T47D (cell line): ENCODE measurements around the gene ELL.

ENCODE experiments used
- DNase-seq, 2 experiments: peaks; one replicate each; pipeline versions ENCODE4 v3.0.0 to v3.0.0-alpha.2; 2011 to 2012; ENCODE audit warnings: low read depth in 1 of 2, low spot score in 1 of 2
- JUND ChIP-seq: IDR thresholded peaks from 2 replicates; pipeline ENCODE4 v1.6.1; 2012; ENCODE audit warnings: low read depth
- in situ Hi-C: cut with HindIII; loops from 2 replicates; pipeline ENCODE4 v1.10.0; 2016; ENCODE audit warnings: low sequenced_read_pairs, low pct_unique_long_range_greater_than_20kb

The ELL gene

DNA sequence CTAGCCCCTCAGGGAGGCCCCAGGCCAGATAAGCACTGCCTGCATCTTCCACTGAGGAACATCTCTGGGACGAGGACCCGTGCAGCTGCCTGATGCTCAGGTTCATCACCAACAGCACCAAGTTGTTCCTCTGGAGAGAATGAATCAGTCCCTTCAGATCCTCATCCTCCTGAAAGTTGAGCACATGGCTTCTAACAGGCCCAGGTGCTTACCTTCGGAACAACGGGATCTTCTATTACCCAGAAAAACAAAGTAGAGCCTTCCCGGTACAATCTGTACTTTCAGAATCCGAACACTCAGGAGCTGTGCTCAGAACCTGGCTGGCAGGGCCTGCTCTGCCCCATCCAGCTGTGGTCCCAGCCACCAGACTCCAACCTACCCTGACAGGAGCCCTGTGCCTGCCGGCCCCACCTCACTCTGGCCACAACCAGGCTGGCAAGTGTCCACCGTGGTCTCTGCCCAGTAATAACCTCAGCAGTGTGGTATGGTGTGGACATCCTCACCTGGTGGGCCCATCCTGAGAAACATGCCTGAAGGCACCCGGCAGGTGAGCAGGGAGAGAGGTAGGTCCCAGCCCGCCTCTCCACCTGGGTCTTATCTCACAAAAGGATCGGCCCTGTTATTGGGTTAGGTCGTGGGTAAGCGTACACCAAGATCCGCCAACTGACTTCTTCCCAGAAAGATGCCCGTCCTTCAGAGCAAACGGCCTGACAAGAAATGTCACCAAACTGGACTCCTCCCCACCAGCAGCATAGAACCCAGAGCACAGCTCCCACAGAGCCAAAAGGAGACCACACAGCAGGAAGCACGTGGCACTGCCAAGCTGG lies 34.1 kb downstream of the ELL start:
- in situ Hi-C loops, result no loop called here
- TF ChIP-seq JUND, result no peak
- peak in 1 of 2 experiments; percentile 63 for DNase-seq

- DNase-seq, result no peak
- no peak for TF ChIP-seq JUND
- in situ Hi-C loops, result no loop called here
Measured at GRCh38 chr19:18486746-18487145, 35.1 kb downstream of the ELL start.

GRCh38 chr19:18484992-18485391 lies 36.9 kb downstream of the ELL start:
- in situ Hi-C loops, result no loop called here
- no peak for TF ChIP-seq JUND
- no peak for DNase-seq

GRCh38 chr19:18483119-18483890 lies 38.6 kb downstream of the ELL start:
- no peak for TF ChIP-seq JUND
- DNase-seq, result no peak
- in situ Hi-C loops, result no loop called here

DNA sequence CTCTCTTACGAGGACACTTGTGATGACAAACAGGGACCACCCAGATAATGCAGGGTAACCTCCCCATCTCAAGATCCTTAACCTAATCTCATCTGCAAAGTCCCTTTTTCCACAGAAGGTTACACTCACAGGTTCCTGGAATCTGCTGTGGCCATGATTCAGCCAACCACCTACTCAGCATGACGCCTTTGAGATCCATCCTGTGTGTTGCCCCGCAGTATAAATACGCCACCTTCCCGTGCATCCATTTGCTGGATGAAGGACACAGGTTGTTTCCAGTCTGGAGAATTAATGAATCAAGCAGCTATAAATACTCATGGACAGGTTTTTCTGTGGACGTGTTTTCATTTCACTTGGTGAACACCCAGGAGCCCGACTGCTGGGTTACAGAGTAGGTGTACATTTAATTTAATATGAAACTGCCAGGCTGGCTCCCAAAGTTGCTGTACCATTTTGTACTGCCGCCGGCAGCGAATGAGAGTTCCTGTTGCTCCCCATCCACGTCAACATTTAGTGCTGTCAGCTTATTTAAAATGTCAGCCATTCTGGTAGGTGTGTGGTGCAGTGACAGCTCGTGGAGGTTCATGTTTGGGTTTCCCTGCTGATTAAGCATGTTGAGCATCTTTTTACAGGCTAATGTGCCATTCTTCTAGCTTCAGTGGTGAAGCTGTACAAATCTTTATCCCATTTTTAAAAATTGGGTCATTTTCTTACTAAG lies 40.2 kb downstream of the ELL start:
- in situ Hi-C loops, result no loop called here
- no peak for DNase-seq
- no peak for TF ChIP-seq JUND

DNA sequence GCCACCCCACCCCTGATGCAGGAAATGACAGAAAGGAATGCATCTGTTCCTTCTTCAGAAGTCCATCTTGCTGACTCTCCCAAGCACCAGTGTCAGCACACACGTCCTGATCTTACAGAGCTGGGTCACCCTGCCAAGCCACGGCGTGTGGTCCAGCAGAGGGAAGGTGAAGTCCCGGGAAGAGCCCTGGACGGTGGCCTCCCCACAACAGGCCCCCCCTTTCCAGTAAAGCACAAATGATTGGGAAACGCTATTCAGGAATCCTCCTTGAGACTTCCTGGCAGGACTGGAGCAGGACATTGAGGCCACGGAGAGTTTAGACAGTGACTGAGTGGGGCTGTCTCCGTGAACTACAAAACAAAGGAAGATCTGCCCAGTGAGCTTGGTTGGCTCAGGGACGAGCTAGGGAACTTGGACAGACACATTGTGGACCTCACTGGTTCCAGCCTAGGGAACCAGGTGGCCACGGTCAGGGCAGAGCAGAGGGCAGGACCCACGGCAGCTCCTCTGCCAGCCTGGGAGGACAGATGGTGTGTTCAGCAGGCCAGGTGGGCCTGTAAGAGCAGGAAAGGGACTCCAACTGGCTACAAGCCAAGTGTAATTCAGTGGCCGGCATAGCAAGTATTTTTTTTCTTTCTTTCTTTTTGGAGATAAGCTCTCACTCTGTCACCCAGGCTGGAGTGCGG lies 41.7 kb downstream of the ELL start:
- DNase-seq, result no peak
- in situ Hi-C loops, result no loop called here
- TF ChIP-seq JUND, result no peak

DNA sequence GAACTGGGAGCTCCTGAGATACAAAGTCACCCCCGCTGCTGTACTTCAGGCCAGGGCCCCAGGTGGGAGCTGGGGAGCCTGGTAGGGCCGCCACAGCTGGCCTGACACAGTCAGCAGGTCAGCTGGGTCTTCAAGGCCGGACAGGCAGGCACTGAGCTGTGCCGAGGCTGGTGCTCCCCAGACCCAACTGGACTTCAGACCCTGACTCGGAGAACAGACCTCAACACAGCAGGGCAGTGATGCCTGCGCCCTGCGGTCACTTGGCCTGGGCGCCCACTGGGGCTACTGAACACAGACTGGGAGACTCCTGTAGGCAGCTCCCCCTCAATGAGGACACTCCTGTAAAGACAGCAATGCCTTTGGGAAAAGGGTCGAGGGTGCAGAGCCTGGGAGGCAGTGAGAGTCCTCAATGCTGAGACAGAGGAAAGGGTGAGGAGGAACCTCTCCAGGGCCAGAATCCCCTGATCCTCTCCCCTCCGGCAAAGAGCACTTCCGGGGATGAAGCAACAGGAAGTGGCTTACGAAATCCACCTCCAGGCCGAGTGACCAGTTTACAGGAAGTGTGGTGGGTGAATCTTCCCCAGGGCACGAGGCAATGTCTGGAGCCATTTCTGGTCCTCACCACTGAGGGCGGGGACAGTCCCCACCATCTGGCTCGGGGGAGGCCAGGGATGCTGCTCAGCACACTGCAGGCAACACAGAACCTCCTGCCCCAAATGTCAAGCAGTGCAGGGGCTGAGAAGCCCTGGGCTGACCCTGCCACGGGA lies 43.1 kb downstream of the ELL start:
- in situ Hi-C loops, result no loop called here
- no peak for TF ChIP-seq JUND
- peak in 1 of 2 experiments; percentile 55 for DNase-seq

DNA sequence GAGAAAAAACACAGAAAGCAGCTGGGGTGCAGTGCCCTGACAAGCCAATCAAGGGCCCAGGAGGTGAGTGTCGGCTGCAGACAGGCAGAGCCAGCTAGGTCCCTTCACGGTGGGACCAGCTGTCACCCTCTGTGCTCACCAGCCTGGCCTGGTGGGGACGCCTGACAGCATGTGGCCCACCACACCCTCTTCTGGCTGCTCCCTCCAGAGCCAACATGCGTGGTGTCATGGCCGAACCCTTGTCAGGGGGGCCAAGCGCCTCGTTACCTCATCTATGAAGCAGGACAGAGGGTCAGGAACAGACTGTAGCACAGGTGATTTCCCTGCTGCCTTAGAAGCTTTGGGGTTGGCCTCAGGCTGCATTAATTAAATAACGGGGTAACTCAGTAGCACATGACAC lies 43.9 kb downstream of the ELL start:
- TF ChIP-seq JUND, result no peak
- in situ Hi-C loops, result no loop called here
- DNase-seq, result no peak

- TF ChIP-seq JUND, result no peak
- no peak for DNase-seq
- in situ Hi-C loops, result no loop called here
Measured at GRCh38 chr19:18477042-18477779, 44.7 kb downstream of the ELL start.

DNA sequence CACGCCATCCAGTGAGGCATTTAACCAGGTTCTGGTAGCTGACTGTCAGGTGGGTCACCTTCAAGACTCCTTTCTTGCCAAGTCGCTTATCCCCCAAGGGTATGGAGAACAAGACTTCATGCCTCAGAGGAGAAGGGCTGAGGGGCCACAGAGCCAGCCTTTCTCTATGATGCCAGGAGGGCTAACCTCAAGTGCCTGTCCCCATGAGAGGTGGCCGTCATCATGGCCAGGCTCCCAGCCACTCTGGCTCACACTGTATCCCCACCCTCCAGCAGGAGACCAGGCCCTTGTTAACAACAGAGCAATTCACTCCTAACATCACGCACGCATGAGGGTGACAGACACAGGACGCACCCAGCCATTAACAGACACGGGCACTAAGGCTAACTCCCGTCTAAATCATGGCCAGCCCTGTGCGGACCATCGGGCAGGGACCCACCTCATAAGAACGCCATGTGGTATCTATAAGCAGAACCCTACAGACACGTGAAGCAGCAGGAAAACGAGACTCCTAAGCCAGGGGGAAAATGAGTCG lies 45.3 kb downstream of the ELL start:
- in situ Hi-C loops, result no loop called here
- no peak for TF ChIP-seq JUND
- no peak for DNase-seq
